Gastrocnemius medialis (tissue), 4 donors: Measurements from ENCODE around the gene C2CD3. TPM values are rescaled to one million over a fixed set of nuclear protein-coding genes. Genes with fewer than 3 reads are reported as not detected.

Experiments used
- ATAC-seq, 2 donors: fragments of 150-250 bp; one replicate each; pipeline ENCODE4 v1.9.1; 2016
- DNase-seq, 2 donors: peaks; one replicate each; pipeline ENCODE4 v3.0.0-alpha.2; 2019
- H3K27ac ChIP-seq, 4 donors: fragments of 200-600 bp; sonication (generic); 1 replicate in 1 of 4; 2 replicates in 3 of 4; pipeline ENCODE4 v1.5.1; 2016 to 2018; ENCODE audit warnings: mild to moderate bottlenecking in 2 of 4, moderate library complexity in 1 of 4
- H3K27me3 ChIP-seq, 3 donors: fragments of 200-600 bp; sonication (generic) in 2 of 3; 1 replicate in 1 of 3; 2 replicates in 2 of 3; pipeline versions ENCODE4 v1.5.1 to v1.6.0; 2016 to 2019; ENCODE audit warnings: mild to moderate bottlenecking in 1 of 3, moderate library complexity in 1 of 3
- H3K36me3 ChIP-seq, 2 donors: fragments of 200-600 bp; sonication (generic) in 1 of 2; one replicate each; pipeline ENCODE4 v1.5.1; 2017 to 2018
- H3K4me1 ChIP-seq, 2 donors: fragments of 200-600 bp; sonication (generic) in 1 of 2; one replicate each; pipeline ENCODE4 v1.5.1; 2016 to 2017; ENCODE audit warnings: mild to moderate bottlenecking in 2 of 2
- H3K4me3 ChIP-seq, 4 donors: fragments of 200-600 bp; sonication (generic) in 3 of 4; 1 replicate in 1 of 4; 2 replicates in 3 of 4; pipeline ENCODE4 v1.5.1; 2016 to 2019; ENCODE audit warnings: mild to moderate bottlenecking in 2 of 4
- H3K9me3 ChIP-seq, 3 donors: fragments of 200-600 bp; sonication (generic) in 2 of 3; 1 replicate in 1 of 3; 2 replicates in 2 of 3; pipeline ENCODE4 v1.5.1; 2016 to 2019
- CTCF ChIP-seq, 5 experiments: fragments of 450-650 bp in 3 of 5; fragments of 200-600 bp in 2 of 5; sonication (generic) in 2 of 5; IDR thresholded peaks in 4 of 5; conservative IDR thresholded peaks in 1 of 5; 1 replicate in 4 of 5; 2 replicates in 1 of 5; pipeline ENCODE4 v1.5.1; 2016 to 2019; ENCODE audit warnings: antibody characterized with exemption in 5 of 5, mild to moderate bottlenecking in 3 of 5, moderate library complexity in 3 of 5
- POLR2A ChIP-seq, 2 donors: fragments of 450-650 bp; IDR thresholded peaks; one replicate each; pipeline ENCODE4 v1.6.1; 2017; ENCODE audit warnings: antibody characterized with exemption in 2 of 2, mild to moderate bottlenecking in 2 of 2, moderate library complexity in 2 of 2
- in situ Hi-C, 4 donors: fragments of 200-750 bp; cut with MboI; loops; one replicate each; pipeline versions ENCODE4 v1.15.0 to v1.8.0; 2017; ENCODE audit warnings: low sequenced_read_pairs in 4 of 4
- intact Hi-C: fragments of 100-400 bp; cut with DNase I; formaldehyde crosslinking; loops from one replicate; pipeline ENCODE4 v1.15.1; 2023; ENCODE audit warnings: low total_unique reads
- total RNA-seq, 4 donors: library from RNA; depleted of rRNA; stranded (reverse); fragments of >200 nt; gene quantifications; one replicate each; pipeline versions ENCODE4 v1.1.0 to v1.2.3, GENCODE V29; 2016

C2CD3 gene
- total RNA-seq, 4 donors from 2014 or later: 13.8 to 33.2 (median 16.4) TPM

- Histone ChIP-seq H3K27ac (no peak overlapping the region), H3K36me3 (peaks cover 0 to 58% of the 10 kb centered on the region in 2 donors), H3K9me3 (no peaks in the 10 kb centered on the region), H3K4me1 (no peaks in the 10 kb centered on the region), H3K4me3 (no peak overlapping the region), H3K27me3 (no peaks in the 10 kb centered on the region)
- in situ Hi-C loops: no loop called here
- no peak for ATAC-seq
- DNase-seq: no peak
- TF ChIP-seq CTCF (IDR thresholded peaks at IDR 0.05 in 4 of 5, conservative IDR thresholded peaks at IDR 0.05 in 1 of 5) (no peak), POLR2A (IDR thresholded peaks at IDR 0.05) (no peak)
- intact Hi-C loops: no loop called here
These were observed 137.8 kb downstream of the C2CD3 start for GRCh38 chr11:74033046-74033445.

GRCh38 chr11:74030723-74031676 lies 139.8 kb downstream of the C2CD3 start:
- H3K4me1 ChIP-seq: no peaks in the 10 kb centered on the region
- in situ Hi-C loops (no loop called here), intact Hi-C loops (no loop called here)
- peaks cover 0 to 40% of the 10 kb centered on the region in 2 donors for H3K36me3 ChIP-seq
- no peaks in the 10 kb centered on the region for H3K9me3 ChIP-seq
- H3K27ac ChIP-seq: no peak overlapping the region
- no peak for DNase-seq
- peak in 1 of 2 donors; percentile 42 for ATAC-seq
- TF ChIP-seq POLR2A (IDR thresholded peaks at IDR 0.05) (no peak), CTCF (IDR thresholded peaks at IDR 0.05 in 4 of 5, conservative IDR thresholded peaks at IDR 0.05 in 1 of 5) (no peak)
- H3K27me3 ChIP-seq: no peaks in the 10 kb centered on the region
- H3K4me3 ChIP-seq: no peak overlapping the region

- DNase-seq (no peak), ATAC-seq (no peak)
- intact Hi-C loops: loop anchor here (2.0 kb wide), 1 partner anchor 61 kb away; no protein-coding TSS in a partner anchor
- Histone ChIP-seq H3K9me3 (no peaks in the 10 kb centered on the region), H3K36me3 (peaks cover 0 to 5% of the 10 kb centered on the region in 2 donors), H3K4me3 (no peak overlapping the region), H3K4me1 (peaks cover under 1 to 14% of the 10 kb centered on the region in 2 donors), H3K27ac (no peak overlapping the region), H3K27me3 (no peaks in the 10 kb centered on the region)
- in situ Hi-C loops: no loop called here
- no peak for TF ChIP-seq CTCF (IDR thresholded peaks at IDR 0.05 in 4 of 5, conservative IDR thresholded peaks at IDR 0.05 in 1 of 5)
- no peak for TF ChIP-seq POLR2A (IDR thresholded peaks at IDR 0.05)
These were observed 145.2 kb downstream of the C2CD3 start for GRCh38 chr11:74025467-74026166.

GRCh38 chr11:74024261-74025029 lies 146.4 kb downstream of the C2CD3 start:
- Histone ChIP-seq H3K27me3 (no peaks in the 10 kb centered on the region), H3K36me3 (peaks cover 0 to 5% of the 10 kb centered on the region in 2 donors), H3K27ac (peak overlapping the region in 2 of 4 donors; percentile 17 to 26), H3K4me3 (no peak overlapping the region), H3K4me1 (peaks cover 12 to 26% of the 10 kb centered on the region in 2 donors), H3K9me3 (no peaks in the 10 kb centered on the region)
- peak in 1 of 2 donors; percentile 73 for DNase-seq
- in situ Hi-C loops: no loop called here
- TF ChIP-seq CTCF (IDR thresholded peaks at IDR 0.05 in 4 of 5, conservative IDR thresholded peaks at IDR 0.05 in 1 of 5) (no peak), POLR2A (IDR thresholded peaks at IDR 0.05) (no peak)
- intact Hi-C loops: loop anchor here (2.0 kb wide), 1 partner anchor 60 kb away; no protein-coding TSS in a partner anchor
- ATAC-seq: peak in 1 of 2 donors; percentile 40
